ENCODE results near the gene ARL5C. TPM values are rescaled to one million over a fixed set of nuclear protein-coding genes. Genes with fewer than 3 reads are reported as not detected.

Gene ARL5C
- total RNA-seq, 1 experiment from 2014 or later: not detected

GRCh38 chr17:39208136-39208535 is 42.2 kb upstream of the ARL5C start:
- Histone ChIP-seq H2BK20ac (ENCODE audit: low read depth, low read length, poor library complexity, severe bottlenecking) (no peak overlapping the region), H3K4me1 (ENCODE audit: insufficient read depth, low read length) (no peaks in the 10 kb centered on the region; the same call in 1 of the 2 replicates), H2AK5ac (ENCODE audit: insufficient read length, low read length) (no peak overlapping the region), H4K8ac (replicated peaks; ENCODE audit: insufficient read length, low read depth, low read length) (no peak overlapping the region), H3T11ph (ENCODE audit: low read length) (no peak overlapping the region), H3K9me3 (ENCODE audit: control insufficient read depth, low read depth, low read length) (no peaks in the 10 kb centered on the region), H3K18ac (ENCODE audit: insufficient read length, low read depth, low read length) (no peak overlapping the region), H3K23me2 (ENCODE audit: insufficient read length, low read depth, low read length, poor library complexity, severe bottlenecking) (peaks cover 6% of the 10 kb centered on the region), H2BK120ac (ENCODE audit: low read depth, low read length, poor library complexity, severe bottlenecking) (no peak overlapping the region), H4K20me1 (ENCODE audit: control insufficient read depth, insufficient read depth, insufficient read length) (no peaks in the 10 kb centered on the region), H3K27me3 (ENCODE audit: insufficient read depth, low read length) (no peaks in the 10 kb centered on the region), H3K27ac (ENCODE audit: insufficient read length, low read depth, low read length) (no peak overlapping the region), H3K79me1 (ENCODE audit: insufficient read depth, low read depth, low read length, poor library complexity, severe bottlenecking) (no peaks in the 10 kb centered on the region), H3K79me2 (ENCODE audit: insufficient read depth, low read length) (no peaks in the 10 kb centered on the region), H2BK15ac (ENCODE audit: low read depth, low read length) (no peak overlapping the region), H3K4me2 (ENCODE audit: insufficient read depth, insufficient read length, low read length) (no peak overlapping the region), H3K56ac (ENCODE audit: insufficient read length, low read depth, low read length) (no peak overlapping the region), H2AFZ (ENCODE audit: low read length) (no peak overlapping the region), H4K5ac (ENCODE audit: insufficient read length, low read depth, low read length) (no peak overlapping the region), H3K14ac (ENCODE audit: insufficient read depth, low read length) (no peak overlapping the region), H3K9ac (ENCODE audit: extremely low read depth, insufficient read length, low read length) (no peak overlapping the region), H3K23ac (ENCODE audit: insufficient read length, low read depth, low read length) (no peak overlapping the region), H4K91ac (ENCODE audit: insufficient read length, low read depth, low read length) (no peak overlapping the region), H2BK5ac (ENCODE audit: insufficient read length, low read length) (no peak overlapping the region), H3K4ac (ENCODE audit: low read depth, low read length) (no peak overlapping the region), H2BK12ac (ENCODE audit: insufficient read length, low read depth, low read length) (no peak overlapping the region)
- no CpG with 5 or more reads among the region's 7 CpGs for WGBS (ENCODE audit: extremely low coverage, insufficient read length, low lambda C conversion rate)
- H3K4me3 Mint-ChIP-seq: no peak overlapping the region
- H3K27ac Mint-ChIP-seq: no peak overlapping the region
- peaks cover 24 to 49% of the 10 kb centered on the region in 2 experiments for H3K4me1 Mint-ChIP-seq
- DNase-seq: no peak
- no peaks in the 10 kb centered on the region for H3K9me3 Mint-ChIP-seq
- H3K27me3 Mint-ChIP-seq (ENCODE audit: low read depth): peaks cover 16% of the 10 kb centered on the region
- peaks cover 16 to 21% (median 20%) of the 10 kb centered on the region in 3 experiments for H3K36me3 Mint-ChIP-seq (ENCODE audit: insufficient read depth in 1 of 3, low read depth in 3 of 3)
- TF ChIP-seq CTCF (conservative IDR thresholded peaks at IDR 0.05): no peak
